Activated B cell treated with CpG ODN at 0.5 μM for 24 hours (primary cell): ENCODE results near the gene NAIF1. TPM values are rescaled to one million over a fixed set of nuclear protein-coding genes. Genes with fewer than 3 reads are reported as not detected.
A peak's percentile ranks its signal among the peaks of the same experiment; 100 is the strongest.
"Not testable (repeated sequence)": the region's sequence is repeated elsewhere in the genome, so short reads cannot be mapped to it uniquely, and the experiment has no call there.

ENCODE experiments used
- ATAC-seq: fragments of 200-7000 bp; cut with Tn5 transposase; one replicate; pipeline ENCODE4 v1.10.0; 2021; ENCODE audit warnings: low read depth, mild to moderate bottlenecking, moderate library complexity
- CTCF ChIA-PET: fragments of 350-600 bp; sonication (Branson Sonifier 250); formaldehyde crosslinking; loops from one replicate; lab custom pipeline; 2021; ENCODE audit warnings: antibody characterized with exemption; lab: Charles Lee
- POLR2A ChIA-PET: fragments of 350-600 bp; sonication (Branson Sonifier 250); formaldehyde crosslinking; loops from one replicate; lab custom pipeline; 2021; ENCODE audit warnings: antibody characterized with exemption; lab: Charles Lee
- DNase-seq: peaks from one replicate; pipeline ENCODE4 v3.0.0; 2022
- H3K27ac Mint-ChIP-seq: one replicate; pipeline ENCODE4 v1.8.0; 2020; ENCODE audit warnings: mixed read lengths
- H3K27me3 Mint-ChIP-seq: one replicate; pipeline ENCODE4 v1.8.0; 2021; ENCODE audit warnings: mixed read lengths
- H3K36me3 Mint-ChIP-seq: one replicate; pipeline ENCODE4 v1.8.0; 2021; ENCODE audit warnings: low read depth, mixed read lengths
- H3K4me1 Mint-ChIP-seq: one replicate; pipeline ENCODE4 v1.8.0; 2021; ENCODE audit warnings: mixed read lengths
- H3K4me3 Mint-ChIP-seq: one replicate; pipeline ENCODE4 v1.8.0; 2020; ENCODE audit warnings: mild to moderate bottlenecking, mixed read lengths
- H3K9me3 Mint-ChIP-seq: one replicate; pipeline ENCODE4 v1.8.0; 2020; ENCODE audit warnings: mixed read lengths
- CTCF ChIP-seq: fragments of 200-600 bp; IDR thresholded peaks from one replicate; pipeline ENCODE4 v1.8.0; 2022; ENCODE audit warnings: antibody characterized with exemption, mild to moderate bottlenecking
- intact Hi-C: fragments of 100-400 bp; cut with micrococcal nuclease; formaldehyde crosslinking; loops from one replicate; pipeline ENCODE4 v1.15.1; 2024
- total RNA-seq: library from RNA; stranded (reverse); gene quantifications from 2 replicates; pipeline ENCODE4 v1.2.3, GENCODE V29; 2022

NAIF1 gene
- total RNA-seq, 1 donor from 2014 or later: 10.4 TPM

DNA sequence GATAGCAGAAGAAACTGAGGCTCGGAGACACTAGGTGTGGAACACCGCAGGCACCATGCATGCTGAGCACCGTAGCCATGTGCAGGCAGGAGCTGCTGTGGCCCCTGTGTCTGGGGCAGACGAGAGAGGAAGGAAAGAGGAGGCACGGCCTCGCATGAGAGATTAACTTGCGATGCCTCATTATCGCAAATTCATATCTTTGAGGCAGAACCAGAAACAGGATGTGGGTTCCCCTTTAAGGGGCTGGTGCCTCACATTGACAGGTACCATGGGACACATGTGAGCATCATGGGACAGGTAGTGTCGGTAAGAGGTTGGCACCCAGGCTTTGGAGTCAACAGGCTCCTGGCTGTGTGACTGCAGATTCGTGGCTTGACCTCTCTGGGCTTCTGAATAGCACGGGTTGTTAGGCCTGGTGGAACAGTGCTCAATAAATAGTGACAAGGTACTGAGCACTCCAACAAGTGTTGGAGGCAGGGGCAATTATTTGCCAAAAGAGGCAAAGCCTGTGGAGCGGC, 40.8 kb downstream of the NAIF1 start:
- Mint-ChIP-seq H3K4me1 (peaks cover 83% of the 10 kb centered on the region), H3K27me3 (no peaks in the 10 kb centered on the region), H3K4me3 (peak overlapping the region; percentile 67), H3K36me3 (no peaks in the 10 kb centered on the region), H3K27ac (peak overlapping the region; percentile 88), H3K9me3 (no peaks in the 10 kb centered on the region)
- intact Hi-C loops: loop anchor here (1.0 to 2.0 kb wide), 4 partner anchors 19 to 56 kb away; partner anchors contain the start of gene NAIF1
- CTCF ChIA-PET: interaction anchor here (0.8 to 5.7 kb wide), 5 partner anchors 9 to 83 kb away, joined by 3 to 34 read pairs (median 8); no protein-coding TSS in a partner anchor
- peak; percentile 81 for ATAC-seq
- DNase-seq: peak; percentile 53
- TF ChIP-seq CTCF: no peak
- POLR2A ChIA-PET: interaction anchor here (0.9 to 6.7 kb wide), 16 partner anchors 8 to 89 kb away, joined by 3 to 69 read pairs (median 6); partner anchors contain the start of gene EEIG1

- intact Hi-C loops: loop anchor here (1.0 to 2.0 kb wide), 4 partner anchors 18 to 55 kb away; partner anchors contain the start of gene NAIF1
- CTCF ChIA-PET: interaction anchor here (0.8 to 5.7 kb wide), 4 partner anchors 9 to 82 kb away, joined by 3 to 34 read pairs (median 6); no protein-coding TSS in a partner anchor
- no peak for ATAC-seq
- Mint-ChIP-seq H3K9me3 (no peaks in the 10 kb centered on the region), H3K4me3 (peak overlapping the region; percentile 41), H3K27me3 (no peaks in the 10 kb centered on the region), H3K4me1 (peaks cover 79% of the 10 kb centered on the region), H3K36me3 (no peaks in the 10 kb centered on the region), H3K27ac (peak overlapping the region; percentile 88)
- DNase-seq: no peak
- TF ChIP-seq CTCF: no peak
- POLR2A ChIA-PET: interaction anchor here (0.9 to 6.7 kb wide), 15 partner anchors 8 to 89 kb away, joined by 3 to 69 read pairs (median 5); partner anchors contain the start of gene EEIG1
These were observed 41.4 kb downstream of the NAIF1 start for GRCh38 chr9:128025736-128026135.

DNA sequence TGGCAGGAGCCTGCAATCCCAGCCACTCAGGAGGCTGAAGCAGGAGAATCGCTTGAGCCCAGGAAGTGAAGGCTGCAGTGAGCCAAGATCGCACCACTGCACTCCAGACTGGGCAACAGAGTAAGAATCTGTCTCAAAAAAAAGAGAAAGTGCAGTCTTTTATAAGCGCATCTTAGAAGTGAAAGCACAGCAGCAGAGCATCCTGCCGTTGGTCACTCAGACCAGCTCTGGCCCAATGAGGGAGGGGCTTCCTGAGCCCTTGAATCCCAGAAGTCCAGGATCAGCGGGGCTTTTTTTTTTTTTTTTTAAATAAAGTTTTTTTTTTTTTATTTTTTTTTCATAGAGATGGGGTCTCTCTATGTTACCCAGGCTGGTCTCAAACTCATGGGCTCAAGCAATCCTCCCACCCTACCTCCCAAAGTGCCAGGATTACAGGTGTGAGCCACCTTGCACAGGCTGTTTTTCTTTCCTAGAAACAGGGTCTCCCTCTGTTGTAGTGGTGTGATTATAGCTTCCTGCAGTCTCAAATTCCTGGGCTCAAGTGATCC, 42.3 kb downstream of the NAIF1 start:
- Mint-ChIP-seq H3K27me3 (no peaks in the 10 kb centered on the region), H3K27ac (no peak overlapping the region), H3K4me3 (no peak overlapping the region), H3K36me3 (no peaks in the 10 kb centered on the region), H3K4me1 (peaks cover 75% of the 10 kb centered on the region), H3K9me3 (no peaks in the 10 kb centered on the region)
- TF ChIP-seq CTCF: no peak
- intact Hi-C loops: no loop called here
- POLR2A ChIA-PET: interaction anchor here (0.6 to 6.7 kb wide), 8 partner anchors 14 to 70 kb away, joined by 4 to 69 read pairs (median 10); partner anchors contain the start of gene EEIG1
- no peak for ATAC-seq
- no peak for DNase-seq
- CTCF ChIA-PET: interaction anchor here (1.1 to 5.7 kb wide), 2 partner anchors 12 to 69 kb away, joined by 3 to 34 read pairs; no protein-coding TSS in a partner anchor

DNA sequence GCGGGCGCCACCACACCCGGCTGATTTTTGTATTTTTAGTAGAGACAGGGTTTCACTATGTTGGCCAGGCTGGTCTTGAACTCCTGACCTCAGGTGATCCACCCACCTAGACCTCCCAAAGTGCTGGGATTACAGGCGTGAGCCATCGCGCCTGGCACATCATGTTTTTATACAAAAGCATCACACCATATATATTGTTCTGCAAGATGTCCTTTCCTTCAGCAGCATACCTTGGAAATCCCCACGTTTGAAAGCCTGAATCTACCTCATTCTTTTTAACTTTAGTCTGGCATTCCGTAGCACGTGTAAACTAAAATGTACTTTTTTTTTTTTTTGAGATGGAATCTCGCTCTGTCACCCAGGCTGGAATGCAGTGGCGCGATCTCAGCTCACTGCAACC, 43.4 kb downstream of the NAIF1 start:
- H3K27me3 Mint-ChIP-seq, H3K4me3 Mint-ChIP-seq, H3K27ac Mint-ChIP-seq, intact Hi-C loops, H3K9me3 Mint-ChIP-seq, DNase-seq, H3K36me3 Mint-ChIP-seq, ATAC-seq: not testable (repeated sequence)
- peaks cover 68% of the 10 kb centered on the region for H3K4me1 Mint-ChIP-seq
- POLR2A ChIA-PET: interaction anchor here (0.6 to 6.7 kb wide), 4 partner anchors 13 to 44 kb away, joined by 3 to 69 read pairs (median 4); partner anchors contain the start of gene EEIG1
- CTCF ChIA-PET: interaction anchor here (1.1 kb wide), 1 partner anchor 11 kb away, joined by 3 read pairs; no protein-coding TSS in a partner anchor

DNA sequence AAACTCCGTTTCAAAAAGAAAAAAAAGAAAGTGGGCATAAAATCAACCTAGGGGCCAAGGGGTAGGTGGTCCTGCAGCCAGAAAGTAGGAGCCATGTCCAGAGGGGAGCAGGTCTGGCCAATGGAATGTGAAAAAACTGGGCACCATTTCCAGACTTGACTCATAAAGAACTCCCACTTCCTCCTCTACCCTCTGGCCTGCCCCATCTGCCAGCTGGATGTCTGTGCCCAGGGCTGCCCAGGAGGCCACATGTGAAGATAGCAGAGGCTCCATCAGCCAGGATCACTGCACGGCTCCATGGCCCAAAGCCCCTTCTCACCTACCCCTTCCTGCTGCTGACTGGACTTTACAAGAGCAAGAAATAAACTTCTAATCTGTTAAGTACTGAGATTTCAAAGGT, 44.2 kb downstream of the NAIF1 start:
- Mint-ChIP-seq H3K9me3 (no peaks in the 10 kb centered on the region), H3K4me1 (peaks cover 60% of the 10 kb centered on the region), H3K4me3 (no peak overlapping the region), H3K36me3 (no peaks in the 10 kb centered on the region), H3K27me3 (no peaks in the 10 kb centered on the region), H3K27ac (no peak overlapping the region)
- POLR2A ChIA-PET: interaction anchor here (0.5 to 6.7 kb wide), 6 partner anchors 8 to 43 kb away, joined by 3 to 69 read pairs (median 4); partner anchors contain the start of gene EEIG1
- TF ChIP-seq CTCF: no peak
- CTCF ChIA-PET: interaction anchor here (1.1 kb wide), 1 partner anchor 10 kb away, joined by 3 read pairs; no protein-coding TSS in a partner anchor
- ATAC-seq: no peak
- no peak for DNase-seq
- intact Hi-C loops: no loop called here
